GM13977 (cell line): ENCODE measurements around the gene COL5A3.

Experiments
- DNase-seq: peaks from one replicate; pipeline ENCODE4 v3.0.0; 2012; ENCODE audit warnings: low spot score
- in situ Hi-C: fragments of 300-500 bp; cut with MboI; formaldehyde crosslinking; loops from one replicate; pipeline ENCODE4 v1.12.0; 2022; ENCODE audit warnings: low sequenced_read_pairs, low pct_unique_long_range_greater_than_20kb, mixed read lengths, inconsistent platforms; ENCODE audit not compliant: unreplicated experiment
- TF ChIP-seq, protein P1 (sequence below): IDR thresholded peaks from 2 replicates; pipeline ENCODE4 v1.5.1; 2012; ENCODE audit warnings: mild to moderate bottlenecking, control low read depth; ENCODE audit not compliant: insufficient read depth; ENCODE audit errors: extremely low read depth, missing control alignments

Gene COL5A3

GRCh38 chr19:9989504-9989903, 20.8 kb downstream of the COL5A3 start:
- TF ChIP-seq, protein P1, sequence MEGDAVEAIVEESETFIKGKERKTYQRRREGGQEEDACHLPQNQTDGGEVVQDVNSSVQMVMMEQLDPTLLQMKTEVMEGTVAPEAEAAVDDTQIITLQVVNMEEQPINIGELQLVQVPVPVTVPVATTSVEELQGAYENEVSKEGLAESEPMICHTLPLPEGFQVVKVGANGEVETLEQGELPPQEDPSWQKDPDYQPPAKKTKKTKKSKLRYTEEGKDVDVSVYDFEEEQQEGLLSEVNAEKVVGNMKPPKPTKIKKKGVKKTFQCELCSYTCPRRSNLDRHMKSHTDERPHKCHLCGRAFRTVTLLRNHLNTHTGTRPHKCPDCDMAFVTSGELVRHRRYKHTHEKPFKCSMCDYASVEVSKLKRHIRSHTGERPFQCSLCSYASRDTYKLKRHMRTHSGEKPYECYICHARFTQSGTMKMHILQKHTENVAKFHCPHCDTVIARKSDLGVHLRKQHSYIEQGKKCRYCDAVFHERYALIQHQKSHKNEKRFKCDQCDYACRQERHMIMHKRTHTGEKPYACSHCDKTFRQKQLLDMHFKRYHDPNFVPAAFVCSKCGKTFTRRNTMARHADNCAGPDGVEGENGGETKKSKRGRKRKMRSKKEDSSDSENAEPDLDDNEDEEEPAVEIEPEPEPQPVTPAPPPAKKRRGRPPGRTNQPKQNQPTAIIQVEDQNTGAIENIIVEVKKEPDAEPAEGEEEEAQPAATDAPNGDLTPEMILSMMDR: no peak
- no peak for DNase-seq
- in situ Hi-C loops: no loop called here

GRCh38 chr19:9986787-9987281, 23.5 kb downstream of the COL5A3 start:
- no peak for DNase-seq
- in situ Hi-C loops: no loop called here
- TF ChIP-seq, protein P1: no peak

DNA sequence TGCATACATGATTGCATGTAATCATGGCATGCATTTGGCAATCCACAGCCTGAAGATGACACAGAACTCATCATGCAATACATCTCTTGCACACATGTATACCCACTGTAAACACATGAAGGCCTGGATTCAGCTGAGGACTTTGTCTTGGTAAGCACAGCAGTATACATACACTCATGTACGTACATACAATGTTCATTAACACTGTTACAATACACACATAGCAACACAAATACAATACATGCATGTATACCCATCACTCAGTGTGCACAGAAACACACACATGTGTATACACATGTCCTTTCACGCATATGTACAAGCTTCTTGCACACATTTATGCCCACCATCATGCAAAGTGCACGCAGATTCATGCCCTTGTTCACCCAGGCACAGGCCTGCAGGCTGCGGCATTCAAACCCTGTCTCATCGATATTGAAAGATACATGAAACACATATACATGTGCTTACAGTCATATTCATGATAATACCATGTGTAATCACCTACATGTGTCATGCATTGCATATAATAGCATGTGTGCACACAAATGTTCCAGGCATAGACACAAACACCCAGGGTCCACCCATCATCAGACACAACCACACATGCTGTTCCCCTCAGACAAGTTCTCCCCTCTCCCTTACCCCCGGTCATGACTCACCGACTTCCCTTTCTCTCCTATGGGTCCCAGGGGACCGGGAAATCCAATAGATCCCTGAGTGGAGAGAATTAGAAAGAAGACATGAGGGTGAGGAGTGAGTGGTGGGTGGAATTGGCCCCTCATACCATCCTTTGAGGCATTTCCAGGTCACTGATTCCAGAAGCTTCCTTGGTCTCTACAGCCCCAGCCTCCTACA, 28.7 kb downstream of the COL5A3 start:
- TF ChIP-seq, protein P1: no peak
- in situ Hi-C loops: no loop called here
- DNase-seq: no peak

GRCh38 chr19:9972103-9972502, 38.2 kb downstream of the COL5A3 start:
- no peak for DNase-seq
- TF ChIP-seq, protein P1: no peak
- in situ Hi-C loops: no loop called here

- DNase-seq: no peak
- TF ChIP-seq, protein P1: no peak
- in situ Hi-C loops: no loop called here
These were observed 39.0 kb downstream of the COL5A3 start for GRCh38 chr19:9971166-9971897.

DNA sequence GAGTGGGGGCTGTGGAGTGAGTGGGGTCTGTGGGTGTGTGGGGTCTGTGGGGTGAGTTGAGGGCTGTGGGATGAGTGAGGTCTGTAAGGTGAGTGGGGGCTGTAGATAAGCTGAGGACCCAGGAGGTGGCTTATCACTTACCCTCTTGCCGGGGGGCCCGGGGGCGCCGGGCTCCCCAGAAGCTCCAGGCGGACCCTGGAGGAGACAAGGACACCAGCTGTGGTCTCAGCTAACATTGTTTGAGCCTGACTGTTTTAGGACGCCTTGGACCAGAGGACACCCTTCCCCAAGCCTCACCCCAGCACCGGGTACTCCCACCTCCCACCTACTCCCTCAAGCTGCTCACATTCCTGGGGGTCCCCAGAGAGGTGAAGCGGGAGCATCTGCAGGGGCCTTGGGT, 39.8 kb downstream of the COL5A3 start:
- in situ Hi-C loops: no loop called here
- TF ChIP-seq, protein P1: no peak
- DNase-seq: no peak
